Memory B cell (primary cell): ENCODE measurements around the gene BLID.

Source experiments
- ATAC-seq: fragments of 150-1000 bp; cut with Tn5 transposase; 2 replicates; pipeline ENCODE4 v1.10.0; 2021; ENCODE audit warnings: low read depth, mild to moderate bottlenecking, moderate library complexity
- DNase-seq, 2 donors: peaks; one replicate each; pipeline ENCODE4 v3.0.0; 2022; ENCODE audit warnings: low spot score in 2 of 2
- H3K27ac Mint-ChIP-seq: one replicate; pipeline ENCODE4 v1.8.0; 2022; ENCODE audit warnings: mild to moderate bottlenecking, moderate library complexity, mixed read lengths
- H3K27me3 Mint-ChIP-seq: one replicate; pipeline ENCODE4 v1.8.0; 2022; ENCODE audit warnings: mixed read lengths
- H3K36me3 Mint-ChIP-seq: one replicate; pipeline ENCODE4 v1.8.0; 2022; ENCODE audit warnings: mild to moderate bottlenecking, mixed read lengths
- H3K4me1 Mint-ChIP-seq: one replicate; pipeline ENCODE4 v1.8.0; 2022; ENCODE audit warnings: mixed read lengths
- H3K4me3 Mint-ChIP-seq: one replicate; pipeline ENCODE4 v1.8.0; 2022; ENCODE audit warnings: mild to moderate bottlenecking, moderate library complexity, mixed read lengths
- H3K9me3 Mint-ChIP-seq: one replicate; pipeline ENCODE4 v1.8.0; 2022; ENCODE audit warnings: mixed read lengths

BLID gene

GRCh38 chr11:122150216-122151124, 34.5 kb upstream of the BLID start:
- Mint-ChIP-seq H3K4me1 (no peaks in the 10 kb centered on the region), H3K27ac (no peak overlapping the region), H3K9me3 (no peaks in the 10 kb centered on the region), H3K4me3 (no peak overlapping the region), H3K36me3 (no peaks in the 10 kb centered on the region), H3K27me3 (peaks cover 1% of the 10 kb centered on the region)
- ATAC-seq (no peak), DNase-seq (no peak)

- H3K9me3 Mint-ChIP-seq = no peaks in the 10 kb centered on the region
- no peak overlapping the region for H3K4me3 Mint-ChIP-seq
- no peak for DNase-seq
- no peak for ATAC-seq
- H3K4me1 Mint-ChIP-seq = no peaks in the 10 kb centered on the region
- H3K27ac Mint-ChIP-seq = no peak overlapping the region
- H3K27me3 Mint-ChIP-seq = peaks cover 1% of the 10 kb centered on the region
- H3K36me3 Mint-ChIP-seq = no peaks in the 10 kb centered on the region
Measured at GRCh38 chr11:122149202-122149601, 33.2 kb upstream of the BLID start.

GRCh38 chr11:122146475-122146874, 30.5 kb upstream of the BLID start:
- H3K4me1 Mint-ChIP-seq = no peaks in the 10 kb centered on the region
- DNase-seq = no peak
- H3K27me3 Mint-ChIP-seq = peaks cover 1% of the 10 kb centered on the region

GRCh38 chr11:122145715-122146274, 29.8 kb upstream of the BLID start:
- no peak overlapping the region for H3K27ac Mint-ChIP-seq
- H3K36me3 Mint-ChIP-seq = no peaks in the 10 kb centered on the region
- peaks cover 1% of the 10 kb centered on the region for H3K27me3 Mint-ChIP-seq
- H3K4me1 Mint-ChIP-seq = no peaks in the 10 kb centered on the region
- DNase-seq (no peak), ATAC-seq (no peak)
- no peaks in the 10 kb centered on the region for H3K9me3 Mint-ChIP-seq
- no peak overlapping the region for H3K4me3 Mint-ChIP-seq

More at GRCh38 chr11:122146475-122146874, 30.5 kb upstream of the BLID start:
- Mint-ChIP-seq H3K36me3 (no peaks in the 10 kb centered on the region), H3K27ac (no peak overlapping the region), H3K9me3 (no peaks in the 10 kb centered on the region), H3K4me3 (no peak overlapping the region)
- ATAC-seq = no peak

GRCh38 chr11:122144752-122145151, 28.7 kb upstream of the BLID start:
- Mint-ChIP-seq H3K27ac (no peak overlapping the region), H3K4me1 (no peaks in the 10 kb centered on the region), H3K9me3 (no peaks in the 10 kb centered on the region), H3K27me3 (peaks cover 1% of the 10 kb centered on the region), H3K4me3 (no peak overlapping the region), H3K36me3 (no peaks in the 10 kb centered on the region)
- ATAC-seq = no peak
- DNase-seq = no peak

GRCh38 chr11:122141725-122142124, 25.7 kb upstream of the BLID start:
- ATAC-seq (no peak), DNase-seq (no peak)
- Mint-ChIP-seq H3K27ac (no peak overlapping the region), H3K9me3 (no peaks in the 10 kb centered on the region), H3K4me1 (no peaks in the 10 kb centered on the region), H3K36me3 (no peaks in the 10 kb centered on the region), H3K27me3 (no peaks in the 10 kb centered on the region), H3K4me3 (no peak overlapping the region)

GRCh38 chr11:122140500-122140899, 24.5 kb upstream of the BLID start:
- no peak overlapping the region for H3K27ac Mint-ChIP-seq
- H3K4me1 Mint-ChIP-seq = no peaks in the 10 kb centered on the region
- no peaks in the 10 kb centered on the region for H3K36me3 Mint-ChIP-seq
- H3K27me3 Mint-ChIP-seq = no peaks in the 10 kb centered on the region
- DNase-seq = no peak
- no peaks in the 10 kb centered on the region for H3K9me3 Mint-ChIP-seq
- ATAC-seq = no peak
- no peak overlapping the region for H3K4me3 Mint-ChIP-seq

GRCh38 chr11:122139595-122139866, 23.5 kb upstream of the BLID start:
- no peak overlapping the region for H3K27ac Mint-ChIP-seq
- H3K27me3 Mint-ChIP-seq = no peaks in the 10 kb centered on the region
- DNase-seq = no peak
- H3K36me3 Mint-ChIP-seq = no peaks in the 10 kb centered on the region
- ATAC-seq = no peak
- H3K4me3 Mint-ChIP-seq = no peak overlapping the region
- H3K9me3 Mint-ChIP-seq = no peaks in the 10 kb centered on the region
- no peaks in the 10 kb centered on the region for H3K4me1 Mint-ChIP-seq

GRCh38 chr11:122138744-122139594, 23.0 kb upstream of the BLID start:
- ATAC-seq (no peak), DNase-seq (no peak)
- Mint-ChIP-seq H3K27me3 (no peaks in the 10 kb centered on the region), H3K27ac (no peak overlapping the region), H3K4me1 (no peaks in the 10 kb centered on the region), H3K36me3 (no peaks in the 10 kb centered on the region), H3K4me3 (no peak overlapping the region), H3K9me3 (no peaks in the 10 kb centered on the region)

- peaks cover under 1% of the 10 kb centered on the region for H3K9me3 Mint-ChIP-seq
- no peaks in the 10 kb centered on the region for H3K36me3 Mint-ChIP-seq
- DNase-seq (no peak), ATAC-seq (no peak)
- no peak overlapping the region for H3K27ac Mint-ChIP-seq
- no peak overlapping the region for H3K4me3 Mint-ChIP-seq
- no peaks in the 10 kb centered on the region for H3K4me1 Mint-ChIP-seq
- H3K27me3 Mint-ChIP-seq = no peaks in the 10 kb centered on the region
Measured at GRCh38 chr11:122137078-122137793, 21.2 kb upstream of the BLID start.

- H3K36me3 Mint-ChIP-seq = no peaks in the 10 kb centered on the region
- H3K27ac Mint-ChIP-seq = no peak overlapping the region
- no peak for ATAC-seq
- H3K9me3 Mint-ChIP-seq = peaks cover 3% of the 10 kb centered on the region
- H3K27me3 Mint-ChIP-seq = no peaks in the 10 kb centered on the region
- H3K4me3 Mint-ChIP-seq = no peak overlapping the region
- no peaks in the 10 kb centered on the region for H3K4me1 Mint-ChIP-seq
- DNase-seq = no peak
Measured at GRCh38 chr11:122131126-122131525, 15.1 kb upstream of the BLID start.

GRCh38 chr11:122128146-122128545, 12.1 kb upstream of the BLID start:
- peaks cover 3% of the 10 kb centered on the region for H3K27me3 Mint-ChIP-seq
- DNase-seq (no peak), ATAC-seq (no peak)
- no peaks in the 10 kb centered on the region for H3K36me3 Mint-ChIP-seq
- H3K4me3 Mint-ChIP-seq = no peak overlapping the region
- H3K4me1 Mint-ChIP-seq = no peaks in the 10 kb centered on the region
- H3K9me3 Mint-ChIP-seq = peaks cover 5% of the 10 kb centered on the region
- no peak overlapping the region for H3K27ac Mint-ChIP-seq

- peaks cover 3% of the 10 kb centered on the region for H3K27me3 Mint-ChIP-seq
- no peak overlapping the region for H3K27ac Mint-ChIP-seq
- H3K9me3 Mint-ChIP-seq = peaks cover 3% of the 10 kb centered on the region
- DNase-seq = no peak
- H3K4me1 Mint-ChIP-seq = no peaks in the 10 kb centered on the region
- no peaks in the 10 kb centered on the region for H3K36me3 Mint-ChIP-seq
- H3K4me3 Mint-ChIP-seq = no peak overlapping the region
- ATAC-seq = no peak
Measured at GRCh38 chr11:122127020-122127419, 11.0 kb upstream of the BLID start.
